ENCODE measurements around the gene FOXL3.
"Not testable (repeated sequence)": the region's sequence is repeated elsewhere in the genome, so short reads cannot be mapped to it uniquely, and the experiment has no call there.

FOXL3 gene

GRCh38 chr7:289756-290553, at the start of gene FOXL3:
TSS of gene FOXL3 (plus strand) at chr7:290170. CDS start at chr7:290170, 0 bp downstream.
- no peak for DNase-seq (ENCODE audit: extremely low read depth, low read depth)
- no peak within 1 kb of the TSS for H3K4me3 ChIP-seq (replicated peaks; ENCODE audit: low read depth, low read length)
- no peak for TF ChIP-seq CTCF (IDR thresholded peaks at IDR 0.05; ENCODE audit: low read depth, low read length, missing control alignments)

GRCh38 chr7:240887-241421, 49.0 kb upstream of the FOXL3 start:
- no peak overlapping the region for H3K4me3 ChIP-seq (replicated peaks; ENCODE audit: low read depth, low read length)
- no peak for DNase-seq (ENCODE audit: extremely low read depth, low read depth)
- TF ChIP-seq CTCF (IDR thresholded peaks at IDR 0.05; ENCODE audit: low read depth, low read length, missing control alignments), result no peak

GRCh38 chr7:241513-241912, 48.5 kb upstream of the FOXL3 start:
- H3K4me3 ChIP-seq (replicated peaks; ENCODE audit: low read depth, low read length), result no peak overlapping the region
- no peak for TF ChIP-seq CTCF (IDR thresholded peaks at IDR 0.05; ENCODE audit: low read depth, low read length, missing control alignments)
- no peak for DNase-seq (ENCODE audit: extremely low read depth, low read depth)

DNA sequence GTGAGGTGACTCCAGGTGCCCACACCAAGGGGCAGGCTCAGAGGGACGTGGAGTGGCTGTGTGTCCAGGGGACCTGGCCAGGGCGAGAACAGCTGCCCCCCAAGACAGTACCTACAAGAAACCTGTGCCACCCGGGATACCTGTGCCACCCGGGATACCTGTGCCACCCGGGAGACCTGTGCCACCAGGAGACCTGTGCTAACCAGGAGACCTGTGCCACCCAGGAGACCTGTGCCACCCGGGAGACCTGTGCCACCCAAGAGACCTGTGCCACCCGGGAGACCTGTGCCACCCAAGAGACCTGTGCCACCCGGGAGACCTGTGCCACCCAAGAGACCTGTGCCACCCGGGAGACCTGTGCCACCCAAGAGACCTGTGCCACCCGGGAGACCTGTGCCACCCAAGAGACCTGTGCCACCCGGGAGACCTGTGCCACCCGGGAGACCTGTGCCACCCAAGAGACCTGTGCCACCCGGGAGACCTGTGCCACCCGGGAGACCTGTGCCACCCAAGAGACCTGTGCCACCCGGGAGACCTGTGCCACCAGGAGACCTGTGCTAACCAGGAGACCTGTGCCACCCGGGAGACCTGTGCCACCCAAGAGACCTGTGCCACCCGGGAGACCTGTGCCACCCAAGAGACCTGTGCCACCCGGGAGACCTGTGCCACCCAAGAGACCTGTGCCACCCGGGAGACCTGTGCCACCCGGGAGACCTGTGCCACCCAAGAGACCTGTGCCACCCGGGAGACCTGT, 47.0 kb upstream of the FOXL3 start:
- not testable (repeated sequence) for DNase-seq (ENCODE audit: extremely low read depth, low read depth); H3K4me3 ChIP-seq (replicated peaks; ENCODE audit: low read depth, low read length)

GRCh38 chr7:243580-243978, 46.4 kb upstream of the FOXL3 start:
- not testable (repeated sequence) for DNase-seq (ENCODE audit: extremely low read depth, low read depth)

DNA sequence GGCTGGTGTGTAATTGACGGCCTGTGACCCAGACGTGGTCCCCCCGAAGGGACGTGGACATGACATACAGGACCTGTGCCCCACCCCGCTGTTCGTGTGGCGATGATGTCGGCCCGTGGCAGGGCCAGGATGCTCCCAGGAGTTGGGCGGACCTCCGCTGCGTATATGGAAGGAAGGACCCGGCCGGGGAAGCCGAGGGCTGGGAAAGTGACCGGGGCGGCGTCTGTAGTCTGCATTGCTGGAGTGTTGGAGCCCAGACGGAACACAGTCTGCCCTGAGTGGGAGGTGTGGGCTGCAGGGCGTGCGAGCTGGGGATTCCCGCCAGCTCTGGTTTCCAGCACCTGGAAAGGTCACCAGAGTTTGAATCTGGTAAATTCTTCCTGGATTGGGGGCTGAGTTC, 45.0 kb upstream of the FOXL3 start:
- DNase-seq (ENCODE audit: extremely low read depth, low read depth), result no peak
- H3K4me3 ChIP-seq (replicated peaks; ENCODE audit: low read depth, low read length), result no peak overlapping the region
- no peak for TF ChIP-seq CTCF (IDR thresholded peaks at IDR 0.05; ENCODE audit: low read depth, low read length, missing control alignments)

More at GRCh38 chr7:243580-243978, 46.4 kb upstream of the FOXL3 start:
- H3K4me3 ChIP-seq (replicated peaks; ENCODE audit: low read depth, low read length), result not testable (repeated sequence)

GRCh38 chr7:245574-246295, 44.2 kb upstream of the FOXL3 start:
- no peak for TF ChIP-seq CTCF (IDR thresholded peaks at IDR 0.05; ENCODE audit: low read depth, low read length, missing control alignments)
- H3K4me3 ChIP-seq (replicated peaks; ENCODE audit: low read depth, low read length), result no peak overlapping the region
- DNase-seq (ENCODE audit: extremely low read depth, low read depth), result no peak
